Caco-2 (cell line): ENCODE results near the gene TMC1. TPM values are rescaled to one million over a fixed set of nuclear protein-coding genes. Genes with fewer than 3 reads are reported as not detected.

Source experiments
- BruUV-seq: library from RNA; stranded (reverse); fragments of 400-500 nt; replicated peaks from 2 replicates; lab custom pipeline; 2021; lab: Mats Ljungman, UMichigan
- CTCF ChIA-PET: fragments of 300-600 bp; sonication (Branson Sonifier 250); formaldehyde crosslinking; loops from one replicate; lab custom pipeline; 2022; ENCODE audit warnings: antibody characterized with exemption; lab: Charles Lee
- POLR2A ChIA-PET: fragments of 300-600 bp; sonication (Branson Sonifier 250); formaldehyde crosslinking; loops from one replicate; lab custom pipeline; 2022; ENCODE audit warnings: antibody characterized with exemption; lab: Charles Lee
- DNase-seq, 2 experiments: peaks; one replicate each; pipeline versions ENCODE4 v3.0.0 to v3.0.0-alpha.2; 2020 to 2022
- H3K27me3 ChIP-seq: replicated peaks from 2 replicates; pipeline ENCODE4 v1.6.0; 2011; ENCODE audit warnings: low read length; ENCODE audit not compliant: control insufficient read depth, insufficient read depth
- H3K36me3 ChIP-seq: 2 replicates; pipeline ENCODE4 v1.5.1; 2011; ENCODE audit warnings: low read length; ENCODE audit not compliant: control insufficient read depth, insufficient read depth
- H3K4me1 ChIP-seq: fragments of 250-450 bp; sonication (Bioruptor Pico); 2 replicates; pipeline ENCODE4 v1.5.1; 2020; ENCODE audit warnings: mild to moderate bottlenecking
- H3K4me3 ChIP-seq: 2 replicates; pipeline ENCODE4 v1.5.1; 2011; ENCODE audit warnings: low read depth, mild to moderate bottlenecking, control low read depth, low read length
- H3K9me3 ChIP-seq: fragments of 250-450 bp; sonication (Bioruptor Pico); 2 replicates; pipeline ENCODE4 v1.5.1; 2020; ENCODE audit warnings: mild to moderate bottlenecking, moderate library complexity
- H3K27ac Mint-ChIP-seq: one replicate; pipeline ENCODE4 v1.8.0; 2022; ENCODE audit warnings: mixed read lengths; ENCODE audit not compliant: unreplicated experiment
- H3K27me3 Mint-ChIP-seq: one replicate; pipeline ENCODE4 v1.8.0; 2022; ENCODE audit warnings: mixed read lengths; ENCODE audit not compliant: insufficient read depth, unreplicated experiment
- H3K36me3 Mint-ChIP-seq: one replicate; pipeline ENCODE4 v1.8.0; 2022; ENCODE audit warnings: mild to moderate bottlenecking, mixed read lengths; ENCODE audit not compliant: insufficient read depth, unreplicated experiment
- H3K4me1 Mint-ChIP-seq: one replicate; pipeline ENCODE4 v1.8.0; 2022; ENCODE audit warnings: low read depth, mixed read lengths; ENCODE audit not compliant: unreplicated experiment
- H3K4me3 Mint-ChIP-seq: one replicate; pipeline ENCODE4 v1.8.0; 2022; ENCODE audit warnings: mild to moderate bottlenecking, moderate library complexity, mixed read lengths; ENCODE audit not compliant: unreplicated experiment
- H3K9me3 Mint-ChIP-seq: one replicate; pipeline ENCODE4 v1.8.0; 2022; ENCODE audit warnings: mixed read lengths; ENCODE audit not compliant: unreplicated experiment
- CTCF ChIP-seq, 2 experiments: fragments of 200-600 bp in 1 of 2; IDR thresholded peaks; 1 replicate in 1 of 2; 2 replicates in 1 of 2; pipeline versions ENCODE4 v1.5.1 to v1.8.0; 2011 to 2022; ENCODE audit warnings: antibody characterized with exemption in 1 of 2, control low read depth in 1 of 2, inconsistent platforms in 1 of 2, low read depth in 1 of 2, low read length in 1 of 2, mild to moderate bottlenecking in 1 of 2, moderate library complexity in 1 of 2; ENCODE audit not compliant: insufficient read depth in 1 of 2, severe bottlenecking in 1 of 2, unreplicated experiment in 1 of 2
- intact Hi-C: fragments of 100-400 bp; cut with micrococcal nuclease; formaldehyde crosslinking; loops from one replicate; pipeline ENCODE4 v1.10.0; 2022; ENCODE audit not compliant: unreplicated experiment
- total RNA-seq: library from RNA; stranded (reverse); gene quantifications from 2 replicates; pipeline ENCODE4 v1.2.3, GENCODE V29; 2022

TMC1 gene
- total RNA-seq, 1 experiment from 2014 or later: not detected

GRCh38 chr9:72665421-72665820, 144.0 kb downstream of the TMC1 start:
- no peak overlapping the region for H3K4me3 Mint-ChIP-seq
- no peak overlapping the region for H3K27ac Mint-ChIP-seq
- intact Hi-C loops: no loop called here
- Histone ChIP-seq H3K4me1 (no peaks in the 10 kb centered on the region), H3K27me3 (no peaks in the 10 kb centered on the region), H3K36me3 (no peaks in the 10 kb centered on the region), H3K4me3 (no peak overlapping the region), H3K9me3 (no peaks in the 10 kb centered on the region)
- TF ChIP-seq CTCF (IDR thresholded peaks at IDR 0.05; ENCODE audit: insufficient read depth in 1 of 2, low read depth in 1 of 2, low read length in 1 of 2, severe bottlenecking in 1 of 2, unreplicated experiment in 1 of 2): no peak
- H3K27me3 Mint-ChIP-seq: peaks cover 3% of the 10 kb centered on the region
- ChIA-PET POLR2A (no interaction called here), CTCF (no interaction called here)
- H3K9me3 Mint-ChIP-seq: no peaks in the 10 kb centered on the region
- no peaks in the 10 kb centered on the region for H3K36me3 Mint-ChIP-seq
- no TSS peak for BruUV-seq
- no peak for DNase-seq
- H3K4me1 Mint-ChIP-seq: no peaks in the 10 kb centered on the region

DNA sequence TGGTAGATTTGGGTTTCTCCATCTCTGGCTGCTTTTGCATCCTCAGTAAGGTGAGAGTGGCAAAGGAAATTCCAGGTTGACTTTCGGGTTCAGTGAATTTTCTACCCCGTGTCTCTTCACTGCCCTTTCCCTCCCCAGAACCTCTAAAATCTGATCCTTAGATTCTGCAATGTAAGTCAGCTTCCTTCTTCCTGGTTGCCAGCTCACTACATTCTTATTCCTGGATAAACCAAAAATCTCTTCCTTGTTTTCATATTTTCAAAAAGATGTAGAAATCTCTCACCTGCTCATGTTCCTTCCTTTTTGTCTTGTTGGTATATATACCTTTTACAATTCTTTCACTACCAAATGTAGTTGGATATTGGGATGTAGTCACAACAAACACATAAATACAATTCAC, 145.8 kb downstream of the TMC1 start:
- POLR2A ChIA-PET: no interaction called here
- H3K9me3 ChIP-seq: no peaks in the 10 kb centered on the region
- H3K4me1 ChIP-seq: no peaks in the 10 kb centered on the region
- no peaks in the 10 kb centered on the region for H3K27me3 ChIP-seq
- Mint-ChIP-seq H3K36me3 (no peaks in the 10 kb centered on the region), H3K4me3 (no peak overlapping the region), H3K27me3 (no peaks in the 10 kb centered on the region), H3K4me1 (no peaks in the 10 kb centered on the region), H3K9me3 (no peaks in the 10 kb centered on the region), H3K27ac (no peak overlapping the region)
- no peak for TF ChIP-seq CTCF (IDR thresholded peaks at IDR 0.05; ENCODE audit: insufficient read depth in 1 of 2, low read depth in 1 of 2, low read length in 1 of 2, severe bottlenecking in 1 of 2, unreplicated experiment in 1 of 2)
- H3K36me3 ChIP-seq: no peaks in the 10 kb centered on the region
- BruUV-seq: no TSS peak
- DNase-seq: no peak
- intact Hi-C loops: no loop called here
- H3K4me3 ChIP-seq: no peak overlapping the region
- CTCF ChIA-PET: no interaction called here

- no peak overlapping the region for H3K4me3 ChIP-seq
- H3K36me3 ChIP-seq: no peaks in the 10 kb centered on the region
- H3K9me3 ChIP-seq: no peaks in the 10 kb centered on the region
- H3K4me1 Mint-ChIP-seq: no peaks in the 10 kb centered on the region
- no peaks in the 10 kb centered on the region for H3K4me1 ChIP-seq
- ChIA-PET CTCF (no interaction called here), POLR2A (no interaction called here)
- no peak for TF ChIP-seq CTCF (IDR thresholded peaks at IDR 0.05; ENCODE audit: insufficient read depth in 1 of 2, low read depth in 1 of 2, low read length in 1 of 2, severe bottlenecking in 1 of 2, unreplicated experiment in 1 of 2)
- DNase-seq: no peak
- H3K4me3 Mint-ChIP-seq: no peak overlapping the region
- no peaks in the 10 kb centered on the region for H3K36me3 Mint-ChIP-seq
- BruUV-seq: no TSS peak
- H3K27ac Mint-ChIP-seq: no peak overlapping the region
- H3K9me3 Mint-ChIP-seq: no peaks in the 10 kb centered on the region
- H3K27me3 Mint-ChIP-seq: no peaks in the 10 kb centered on the region
- no peaks in the 10 kb centered on the region for H3K27me3 ChIP-seq
- intact Hi-C loops: no loop called here
These were observed 153.6 kb downstream of the TMC1 start for GRCh38 chr9:72674961-72675360.
